ENCODE measurements around the gene ATP5F1B.

DNA sequence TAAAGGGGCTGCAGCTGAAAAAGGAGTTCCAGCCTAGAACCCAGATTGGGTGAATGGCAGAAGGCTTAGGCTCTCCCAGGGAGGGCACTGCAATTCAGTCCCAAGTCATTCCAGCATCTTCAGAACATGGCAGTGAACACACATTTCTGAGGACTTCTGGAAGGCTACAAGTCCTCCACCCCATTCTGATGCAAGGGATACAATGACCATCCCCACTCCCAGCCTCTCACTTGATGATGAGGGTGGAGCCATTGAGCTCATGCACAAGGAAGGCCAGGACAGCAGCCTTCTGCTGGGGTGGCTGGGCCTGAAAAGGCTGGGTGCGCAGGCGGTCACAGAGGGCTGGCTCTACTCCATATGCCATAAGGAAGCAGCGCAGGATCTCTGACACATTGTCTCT is 41.4 kb downstream of the ATP5F1B start:
- TF ChIP-seq YY1 (IDR thresholded peaks at IDR 0.05; ENCODE audit: insufficient read depth, insufficient read length) (no peak), ZNF274 (IDR thresholded peaks at IDR 0.05; ENCODE audit: low read depth, low read length) (no peak)

Measured in NT2/D1 (cell line).